Transverse colon (tissue), 4 donors: ENCODE data around the gene SYNDIG1L. TPM values are rescaled to one million over a fixed set of nuclear protein-coding genes. Genes with fewer than 3 reads are reported as not detected.

Source experiments
- DNase-seq: peaks from one replicate; pipeline ENCODE4 v3.0.0-alpha.2; 2019
- H3K27ac ChIP-seq, 4 donors: fragments of 200-600 bp; sonication (generic); 2 replicates each; pipeline ENCODE4 v1.5.1; 2016 to 2018; ENCODE audit warnings: inconsistent platforms in 4 of 4
- H3K27me3 ChIP-seq: fragments of 200-600 bp; sonication (generic); 2 replicates; pipeline ENCODE4 v1.5.1; 2017; ENCODE audit warnings: inconsistent platforms
- H3K36me3 ChIP-seq, 4 donors: fragments of 200-600 bp; sonication (generic); 2 replicates each; pipeline ENCODE4 v1.5.1; 2017 to 2019; ENCODE audit warnings: inconsistent platforms in 4 of 4
- H3K4me1 ChIP-seq, 4 donors: fragments of 200-600 bp; sonication (generic); 2 replicates each; pipeline ENCODE4 v1.5.1; 2017 to 2020; ENCODE audit warnings: inconsistent platforms in 4 of 4
- H3K4me3 ChIP-seq, 4 donors: fragments of 200-600 bp; sonication (generic); 1 replicate in 1 of 4; 2 replicates in 3 of 4; pipeline versions ENCODE4 v1.5.1 to v1.6.1; 2017 to 2019; ENCODE audit warnings: inconsistent platforms in 4 of 4
- H3K9me3 ChIP-seq, 2 donors: fragments of 200-600 bp; sonication (generic); 2 replicates each; pipeline ENCODE4 v1.5.1; 2017 to 2019; ENCODE audit warnings: inconsistent platforms in 2 of 2
- EP300 ChIP-seq: sonication (generic); formaldehyde crosslinking; IDR thresholded peaks from one replicate; pipeline ENCODE4 v1.6.1; 2017; ENCODE audit warnings: antibody characterized with exemption, low read depth
- POLR2A ChIP-seq: fragments of 450-650 bp; IDR thresholded peaks from one replicate; pipeline ENCODE4 v1.6.1; 2016; ENCODE audit warnings: antibody characterized with exemption, mild to moderate bottlenecking, moderate library complexity
- POLR2AphosphoS5 ChIP-seq, 3 donors: sonication (generic); formaldehyde crosslinking; IDR thresholded peaks; one replicate each; pipeline ENCODE4 v1.6.1; 2016; ENCODE audit warnings: antibody characterized with exemption in 3 of 3
- WGBS, 2 donors: methylation state at CpG; one replicate each; pipeline ENCODE4 v1.1.5; 2018; ENCODE audit warnings: low coverage in 1 of 2; 5-methylcytosine and 5-hydroxymethylcytosine counted together
- in situ Hi-C, 4 donors: fragments of 200-750 bp; cut with MboI; loops; one replicate each; pipeline versions ENCODE4 v1.15.0 to v1.15.1; 2017; ENCODE audit warnings: low sequenced_read_pairs in 3 of 4, low pct_ligation_motif_present in 1 of 4, low pct_unique_long_range_greater_than_20kb in 1 of 4
- intact Hi-C: fragments of 100-400 bp; cut with DNase I; formaldehyde crosslinking; loops from one replicate; pipeline ENCODE4 v1.15.1; 2023; ENCODE audit warnings: low total_unique reads
- total RNA-seq, 4 donors: library from RNA; depleted of rRNA; stranded (reverse); fragments of >200 nt; gene quantifications; one replicate each; pipeline ENCODE4 v1.1.0, GENCODE V29; 2016
- TF ChIP-seq, protein P1 (sequence below), 5 experiments: fragments of 200-600 bp in 3 of 5; fragments of 450-650 bp in 2 of 5; sonication (generic) in 3 of 5; IDR thresholded peaks; 1 replicate in 2 of 5; 2 replicates in 3 of 5; pipeline ENCODE4 v1.5.1; 2016 to 2017; ENCODE audit warnings: antibody characterized with exemption in 5 of 5, inconsistent platforms in 3 of 5, mild to moderate bottlenecking in 2 of 5, moderate library complexity in 1 of 5

The SYNDIG1L gene
- total RNA-seq, 4 donors from 2014 or later: 0.32 TPM; not detected in 3

GRCh38 chr14:74441113-74441512, 15.1 kb upstream of the SYNDIG1L start:
- intact Hi-C loops: no loop called here
- in situ Hi-C loops: no loop called here
- DNase-seq: no peak
- Histone ChIP-seq H3K4me3 (no peak overlapping the region), H3K27me3 (no peaks in the 10 kb centered on the region), H3K9me3 (no peaks in the 10 kb centered on the region), H3K36me3 (no peaks in the 10 kb centered on the region), H3K4me1 (no peaks in the 10 kb centered on the region), H3K27ac (no peak overlapping the region)
- 58 to 75% methylated on average over 3 of the region's 3 CpGs for WGBS, 2 donors
- no peak for TF ChIP-seq POLR2AphosphoS5 (IDR thresholded peaks at IDR 0.05)
- no peak for TF ChIP-seq POLR2A
- TF ChIP-seq, protein P1, sequence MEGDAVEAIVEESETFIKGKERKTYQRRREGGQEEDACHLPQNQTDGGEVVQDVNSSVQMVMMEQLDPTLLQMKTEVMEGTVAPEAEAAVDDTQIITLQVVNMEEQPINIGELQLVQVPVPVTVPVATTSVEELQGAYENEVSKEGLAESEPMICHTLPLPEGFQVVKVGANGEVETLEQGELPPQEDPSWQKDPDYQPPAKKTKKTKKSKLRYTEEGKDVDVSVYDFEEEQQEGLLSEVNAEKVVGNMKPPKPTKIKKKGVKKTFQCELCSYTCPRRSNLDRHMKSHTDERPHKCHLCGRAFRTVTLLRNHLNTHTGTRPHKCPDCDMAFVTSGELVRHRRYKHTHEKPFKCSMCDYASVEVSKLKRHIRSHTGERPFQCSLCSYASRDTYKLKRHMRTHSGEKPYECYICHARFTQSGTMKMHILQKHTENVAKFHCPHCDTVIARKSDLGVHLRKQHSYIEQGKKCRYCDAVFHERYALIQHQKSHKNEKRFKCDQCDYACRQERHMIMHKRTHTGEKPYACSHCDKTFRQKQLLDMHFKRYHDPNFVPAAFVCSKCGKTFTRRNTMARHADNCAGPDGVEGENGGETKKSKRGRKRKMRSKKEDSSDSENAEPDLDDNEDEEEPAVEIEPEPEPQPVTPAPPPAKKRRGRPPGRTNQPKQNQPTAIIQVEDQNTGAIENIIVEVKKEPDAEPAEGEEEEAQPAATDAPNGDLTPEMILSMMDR (IDR thresholded peaks at IDR 0.05): no peak
- no peak for TF ChIP-seq EP300

DNA sequence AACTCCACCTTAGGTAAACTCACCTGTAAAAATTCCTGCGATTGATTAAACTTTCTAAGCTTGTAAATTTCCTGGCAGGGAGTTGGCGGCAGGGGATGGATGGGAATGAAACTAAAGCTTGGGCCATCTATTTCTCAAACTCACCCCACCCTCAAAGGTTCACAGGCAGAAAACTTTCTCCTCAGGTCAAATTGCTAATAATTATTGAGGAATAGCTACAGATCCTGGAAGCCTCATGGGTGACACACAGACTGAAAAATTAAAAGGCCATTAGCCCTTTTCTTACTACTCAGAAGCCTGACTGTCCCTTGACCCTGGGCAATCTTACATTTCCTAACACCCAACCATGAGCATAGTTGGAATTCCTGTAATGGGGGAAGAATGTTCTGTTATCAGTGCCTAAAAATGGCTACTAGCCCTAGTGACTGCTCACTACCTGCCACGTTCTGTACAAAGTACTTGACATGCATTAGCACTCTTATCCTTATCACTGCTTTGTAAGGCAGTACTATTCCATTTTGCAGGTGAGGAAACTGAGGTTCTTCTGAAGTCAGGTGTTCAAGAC, 12.4 kb upstream of the SYNDIG1L start:
- no peak for DNase-seq
- Histone ChIP-seq H3K36me3 (no peaks in the 10 kb centered on the region), H3K4me1 (no peaks in the 10 kb centered on the region), H3K9me3 (no peaks in the 10 kb centered on the region), H3K27me3 (no peaks in the 10 kb centered on the region), H3K27ac (no peak overlapping the region), H3K4me3 (no peak overlapping the region)
- in situ Hi-C loops (no loop called here), intact Hi-C loops (no loop called here)
- TF ChIP-seq, protein P1 (IDR thresholded peaks at IDR 0.05): no peak
- TF ChIP-seq POLR2A: no peak
- no peak for TF ChIP-seq POLR2AphosphoS5 (IDR thresholded peaks at IDR 0.05)
- no peak for TF ChIP-seq EP300
- 35 to 47% methylated on average over 2 to 3 of the region's 3 CpGs for WGBS, 2 donors

GRCh38 chr14:74437496-74438053, 11.6 kb upstream of the SYNDIG1L start:
- H3K27me3 ChIP-seq: no peaks in the 10 kb centered on the region
- intact Hi-C loops: no loop called here
- no peaks in the 10 kb centered on the region for H3K4me1 ChIP-seq
- DNase-seq: no peak
- no peak for TF ChIP-seq POLR2AphosphoS5 (IDR thresholded peaks at IDR 0.05)
- no peak for TF ChIP-seq EP300
- TF ChIP-seq, protein P1 (IDR thresholded peaks at IDR 0.05): no peak
- TF ChIP-seq POLR2A: no peak
- H3K4me3 ChIP-seq: no peak overlapping the region
- no peaks in the 10 kb centered on the region for H3K9me3 ChIP-seq
- no peaks in the 10 kb centered on the region for H3K36me3 ChIP-seq
- in situ Hi-C loops: no loop called here
- H3K27ac ChIP-seq: no peak overlapping the region
- 0 to 25% methylated on average over 1 to 3 of the region's 3 CpGs for WGBS, 2 donors

- 20 to 26% methylated on average over 2 of the region's 2 CpGs for WGBS, 2 donors
- H3K36me3 ChIP-seq: no peaks in the 10 kb centered on the region
- no peaks in the 10 kb centered on the region for H3K9me3 ChIP-seq
- TF ChIP-seq, protein P1 (IDR thresholded peaks at IDR 0.05): no peak
- H3K4me1 ChIP-seq: no peaks in the 10 kb centered on the region
- H3K27ac ChIP-seq: no peak overlapping the region
- in situ Hi-C loops (no loop called here), intact Hi-C loops (no loop called here)
- no peak overlapping the region for H3K4me3 ChIP-seq
- DNase-seq: no peak
- no peaks in the 10 kb centered on the region for H3K27me3 ChIP-seq
These were observed 8.3 kb upstream of the SYNDIG1L start for GRCh38 chr14:74434294-74434693.
